ENCODE measurements around the gene SLIRP. TPM values are rescaled to one million over a fixed set of nuclear protein-coding genes. Genes with fewer than 3 reads are reported as not detected.

The SLIRP gene
- total RNA-seq, 1 donor from 2014 or later = 200 TPM

DNA sequence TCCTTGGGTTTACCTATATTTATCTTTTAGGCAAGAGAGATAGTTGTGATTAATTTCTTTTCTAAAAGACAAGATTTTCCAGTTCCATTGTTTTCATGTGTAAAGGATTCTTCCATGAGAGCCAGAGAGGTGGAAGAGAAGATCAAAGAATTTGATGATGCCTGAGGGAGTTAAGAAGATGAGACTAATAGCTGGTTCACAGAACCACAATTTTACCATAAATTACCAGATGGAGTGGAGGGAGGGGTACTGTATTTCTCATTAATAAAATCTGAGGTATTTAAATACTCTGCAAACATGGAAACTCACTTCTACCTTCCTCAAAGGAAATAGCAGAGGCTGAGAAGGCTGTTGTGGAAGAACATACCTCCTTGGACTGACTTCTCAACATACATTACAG, 34.7 kb upstream of the SLIRP start:
- Mint-ChIP-seq H3K9me3 (ENCODE audit: unreplicated experiment) (no peaks in the 10 kb centered on the region), H3K4me3 (ENCODE audit: unreplicated experiment) (no peak overlapping the region)

DNA sequence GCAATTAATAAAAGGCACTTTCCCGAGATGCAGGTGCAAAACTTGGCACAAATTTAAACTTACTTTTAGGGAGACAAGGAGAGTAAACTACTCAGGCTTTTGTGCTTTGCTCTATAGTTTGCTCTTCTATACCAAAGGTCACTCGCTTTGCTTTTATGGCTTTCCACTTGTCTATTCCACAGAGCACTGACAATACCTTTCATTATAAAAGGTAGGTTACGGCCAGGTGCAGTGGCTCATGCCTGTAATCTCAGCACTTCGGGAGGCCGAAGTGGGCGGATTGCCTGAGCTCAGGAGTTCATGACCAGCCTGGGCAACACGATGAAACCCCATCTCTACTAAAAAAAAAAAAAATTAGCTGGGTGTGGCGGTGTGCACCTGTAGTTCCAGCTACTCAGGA, 33.0 kb upstream of the SLIRP start:
- no peak overlapping the region for H3K27ac Mint-ChIP-seq (ENCODE audit: unreplicated experiment)
- no peak overlapping the region for H3K4me3 Mint-ChIP-seq (ENCODE audit: unreplicated experiment)
- Histone ChIP-seq H2AFZ (ENCODE audit: low read depth, low read length) (no peak overlapping the region), H3K4me2 (ENCODE audit: low read length) (no peak overlapping the region), H3K4me3 (ENCODE audit: insufficient read depth, low read depth, low read length) (no peak overlapping the region), H3K79me2 (ENCODE audit: insufficient read depth, low read length) (no peaks in the 10 kb centered on the region), H4K20me1 (ENCODE audit: insufficient read depth, low read length) (no peaks in the 10 kb centered on the region), H3K9ac (ENCODE audit: low read length) (no peak overlapping the region), H3K36me3 (ENCODE audit: insufficient read depth, low read length) (peaks cover 21% of the 10 kb centered on the region), H3K4me1 (ENCODE audit: insufficient read depth, low read length) (no peaks in the 10 kb centered on the region), H3K9me3 (ENCODE audit: insufficient read depth, low read depth, low read length) (no peaks in the 10 kb centered on the region), H3K27me3 (ENCODE audit: insufficient read depth, low read length) (no peaks in the 10 kb centered on the region), H3K27ac (ENCODE audit: low read depth, low read length) (no peak overlapping the region)
- DNase-seq (ENCODE audit: low read depth) = no peak
- no peaks in the 10 kb centered on the region for H3K4me1 Mint-ChIP-seq (ENCODE audit: low read depth, unreplicated experiment)
- no peak for TF ChIP-seq EZH2 (IDR thresholded peaks at IDR 0.05; ENCODE audit: insufficient read depth, low read length)
- TF ChIP-seq, protein P1, sequence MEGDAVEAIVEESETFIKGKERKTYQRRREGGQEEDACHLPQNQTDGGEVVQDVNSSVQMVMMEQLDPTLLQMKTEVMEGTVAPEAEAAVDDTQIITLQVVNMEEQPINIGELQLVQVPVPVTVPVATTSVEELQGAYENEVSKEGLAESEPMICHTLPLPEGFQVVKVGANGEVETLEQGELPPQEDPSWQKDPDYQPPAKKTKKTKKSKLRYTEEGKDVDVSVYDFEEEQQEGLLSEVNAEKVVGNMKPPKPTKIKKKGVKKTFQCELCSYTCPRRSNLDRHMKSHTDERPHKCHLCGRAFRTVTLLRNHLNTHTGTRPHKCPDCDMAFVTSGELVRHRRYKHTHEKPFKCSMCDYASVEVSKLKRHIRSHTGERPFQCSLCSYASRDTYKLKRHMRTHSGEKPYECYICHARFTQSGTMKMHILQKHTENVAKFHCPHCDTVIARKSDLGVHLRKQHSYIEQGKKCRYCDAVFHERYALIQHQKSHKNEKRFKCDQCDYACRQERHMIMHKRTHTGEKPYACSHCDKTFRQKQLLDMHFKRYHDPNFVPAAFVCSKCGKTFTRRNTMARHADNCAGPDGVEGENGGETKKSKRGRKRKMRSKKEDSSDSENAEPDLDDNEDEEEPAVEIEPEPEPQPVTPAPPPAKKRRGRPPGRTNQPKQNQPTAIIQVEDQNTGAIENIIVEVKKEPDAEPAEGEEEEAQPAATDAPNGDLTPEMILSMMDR (IDR thresholded peaks at IDR 0.05; ENCODE audit: insufficient read depth, low read depth, low read length) = no peak
- no peaks in the 10 kb centered on the region for H3K9me3 Mint-ChIP-seq (ENCODE audit: unreplicated experiment)
- no peak for FAIRE-seq
- peaks cover 12% of the 10 kb centered on the region for H3K36me3 Mint-ChIP-seq (ENCODE audit: low read depth, unreplicated experiment)
- H3K27me3 Mint-ChIP-seq (ENCODE audit: low read depth, unreplicated experiment) = no peaks in the 10 kb centered on the region

More for the DNA sequence above, 34.7 kb upstream of the SLIRP start:
- no peaks in the 10 kb centered on the region for H3K27me3 Mint-ChIP-seq (ENCODE audit: low read depth, unreplicated experiment)
- FAIRE-seq (no peak), DNase-seq (ENCODE audit: low read depth) (no peak)
- H3K27ac Mint-ChIP-seq (ENCODE audit: unreplicated experiment) = no peak overlapping the region
- Histone ChIP-seq H3K4me2 (ENCODE audit: low read length) (no peak overlapping the region), H3K27ac (ENCODE audit: low read depth, low read length) (no peak overlapping the region), H3K4me1 (ENCODE audit: insufficient read depth, low read length) (no peaks in the 10 kb centered on the region), H3K27me3 (ENCODE audit: insufficient read depth, low read length) (no peaks in the 10 kb centered on the region), H3K79me2 (ENCODE audit: insufficient read depth, low read length) (no peaks in the 10 kb centered on the region), H3K4me3 (ENCODE audit: insufficient read depth, low read depth, low read length) (no peak overlapping the region), H4K20me1 (ENCODE audit: insufficient read depth, low read length) (no peaks in the 10 kb centered on the region), H3K36me3 (ENCODE audit: insufficient read depth, low read length) (peaks cover 19% of the 10 kb centered on the region), H2AFZ (ENCODE audit: low read depth, low read length) (no peak overlapping the region), H3K9ac (ENCODE audit: low read length) (no peak overlapping the region), H3K9me3 (ENCODE audit: insufficient read depth, low read depth, low read length) (no peaks in the 10 kb centered on the region)
- no peak for TF ChIP-seq EZH2 (IDR thresholded peaks at IDR 0.05; ENCODE audit: insufficient read depth, low read length)
- TF ChIP-seq, protein P1 (IDR thresholded peaks at IDR 0.05; ENCODE audit: insufficient read depth, low read depth, low read length) = no peak
- H3K36me3 Mint-ChIP-seq (ENCODE audit: low read depth, unreplicated experiment) = peaks cover 12% of the 10 kb centered on the region
- no peaks in the 10 kb centered on the region for H3K4me1 Mint-ChIP-seq (ENCODE audit: low read depth, unreplicated experiment)

DNA sequence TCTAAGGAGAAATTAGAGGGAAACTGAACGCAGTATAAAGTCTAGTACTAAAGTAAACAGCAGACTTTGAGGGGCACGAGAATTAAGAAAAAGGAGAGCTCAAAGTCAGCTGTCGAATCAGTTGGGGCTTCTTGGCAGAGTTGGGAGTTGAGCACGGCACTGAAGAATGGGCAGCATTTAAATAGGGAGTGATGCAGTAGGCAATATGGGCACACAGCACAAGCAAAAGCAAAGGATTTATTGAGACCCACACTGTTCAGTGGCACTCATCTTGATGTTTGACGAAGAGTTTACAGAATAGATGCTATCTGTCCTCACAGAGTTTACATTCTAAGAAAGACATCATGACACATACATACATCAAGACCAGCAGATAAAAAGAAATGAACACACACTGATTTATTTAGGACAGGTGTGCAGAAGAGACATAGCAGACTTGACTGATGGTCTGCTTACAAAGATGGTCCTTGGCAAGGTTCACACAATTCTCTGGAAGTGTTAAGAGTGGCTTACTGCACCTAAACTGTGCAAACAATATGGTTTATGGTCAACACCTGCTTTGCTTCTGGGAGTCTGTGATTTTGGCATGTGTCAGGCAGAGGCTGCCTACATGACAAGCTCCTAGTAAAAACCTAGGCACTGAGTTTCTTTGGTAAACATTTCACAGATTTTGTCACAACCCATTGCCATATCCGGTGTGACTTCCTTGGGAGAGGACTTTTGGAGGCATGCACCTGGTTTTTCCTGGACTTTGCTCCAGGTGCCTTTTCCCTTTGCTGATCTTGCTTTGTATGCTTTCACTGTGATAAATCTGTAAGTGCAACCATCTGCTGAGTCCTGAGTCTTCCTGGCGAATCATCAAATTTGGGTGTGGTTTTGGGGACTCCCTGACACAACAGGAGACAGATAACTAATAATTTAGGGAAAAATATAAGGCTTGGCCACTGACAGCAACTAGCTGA, 26.4 kb upstream of the SLIRP start:
- peaks cover 12% of the 10 kb centered on the region for H4K20me1 ChIP-seq (ENCODE audit: insufficient read depth, low read length)
- Mint-ChIP-seq H3K36me3 (ENCODE audit: low read depth, unreplicated experiment) (peaks cover 4% of the 10 kb centered on the region), H3K4me3 (ENCODE audit: unreplicated experiment) (no peak overlapping the region), H3K9me3 (ENCODE audit: unreplicated experiment) (no peaks in the 10 kb centered on the region), H3K4me1 (ENCODE audit: low read depth, unreplicated experiment) (peaks cover 11% of the 10 kb centered on the region), H3K27me3 (ENCODE audit: low read depth, unreplicated experiment) (no peaks in the 10 kb centered on the region), H3K27ac (ENCODE audit: unreplicated experiment) (no peak overlapping the region)
- no peak overlapping the region for H3K27ac ChIP-seq (ENCODE audit: low read depth, low read length)
- no peak overlapping the region for H3K4me3 ChIP-seq (ENCODE audit: insufficient read depth, low read depth, low read length)
- H3K36me3 ChIP-seq (ENCODE audit: insufficient read depth, low read length) = peaks cover 6% of the 10 kb centered on the region
- no peaks in the 10 kb centered on the region for H3K79me2 ChIP-seq (ENCODE audit: insufficient read depth, low read length)
- H3K9me3 ChIP-seq (ENCODE audit: insufficient read depth, low read depth, low read length) = no peaks in the 10 kb centered on the region
- H3K9ac ChIP-seq (ENCODE audit: low read length) = no peak overlapping the region
- H3K27me3 ChIP-seq (ENCODE audit: insufficient read depth, low read length) = no peaks in the 10 kb centered on the region
- FAIRE-seq (no peak), DNase-seq (ENCODE audit: low read depth) (peak; percentile 19)
- H3K4me2 ChIP-seq (ENCODE audit: low read length) = peak overlapping the region; percentile 16
- TF ChIP-seq EZH2 (IDR thresholded peaks at IDR 0.05; ENCODE audit: insufficient read depth, low read length) = no peak
- TF ChIP-seq, protein P1 (IDR thresholded peaks at IDR 0.05; ENCODE audit: insufficient read depth, low read depth, low read length) = no peak
- peaks cover 10% of the 10 kb centered on the region for H3K4me1 ChIP-seq (ENCODE audit: insufficient read depth, low read length)
- H2AFZ ChIP-seq (ENCODE audit: low read depth, low read length) = no peak overlapping the region
